ENCODE data around the gene ZNF575.

Gene ZNF575

GRCh38 chr19:43489310-43489709 lies 43.7 kb upstream of the ZNF575 start:
- TF ChIP-seq CTCF (IDR thresholded peaks at IDR 0.05; ENCODE audit: low read depth, low read length) (no peak), POLR2A (IDR thresholded peaks at IDR 0.05; ENCODE audit: extremely low read depth, insufficient read length) (no peak), MYC (IDR thresholded peaks at IDR 0.05; ENCODE audit: low read depth, low read length) (no peak), MAX (IDR thresholded peaks at IDR 0.05; ENCODE audit: low read depth, low read length) (no peak)
- H3K4me3 ChIP-seq (ENCODE audit: low read depth, low read length): no peak overlapping the region
- peak; percentile 77 for DNase-seq (ENCODE audit: low read depth)

- DNase-seq (ENCODE audit: low read depth): no peak
- TF ChIP-seq CTCF (IDR thresholded peaks at IDR 0.05; ENCODE audit: low read depth, low read length) (no peak), POLR2A (IDR thresholded peaks at IDR 0.05; ENCODE audit: extremely low read depth, insufficient read length) (no peak), MYC (IDR thresholded peaks at IDR 0.05; ENCODE audit: low read depth, low read length) (no peak), MAX (IDR thresholded peaks at IDR 0.05; ENCODE audit: low read depth, low read length) (no peak)
- no peak overlapping the region for H3K4me3 ChIP-seq (ENCODE audit: low read depth, low read length)
Measured at GRCh38 chr19:43489979-43490599, 42.9 kb upstream of the ZNF575 start.

GRCh38 chr19:43490759-43491158 lies 42.2 kb upstream of the ZNF575 start:
- no peak for TF ChIP-seq CTCF (IDR thresholded peaks at IDR 0.05; ENCODE audit: low read depth, low read length)
- TF ChIP-seq POLR2A (IDR thresholded peaks at IDR 0.05; ENCODE audit: extremely low read depth, insufficient read length): no peak
- no peak for TF ChIP-seq MAX (IDR thresholded peaks at IDR 0.05; ENCODE audit: low read depth, low read length)
- no peak for TF ChIP-seq MYC (IDR thresholded peaks at IDR 0.05; ENCODE audit: low read depth, low read length)
- no peak for DNase-seq (ENCODE audit: low read depth)

GRCh38 chr19:43495082-43495481 lies 37.9 kb upstream of the ZNF575 start:
- TF ChIP-seq POLR2A (IDR thresholded peaks at IDR 0.05; ENCODE audit: extremely low read depth, insufficient read length) (no peak), MAX (IDR thresholded peaks at IDR 0.05; ENCODE audit: low read depth, low read length) (no peak), MYC (IDR thresholded peaks at IDR 0.05; ENCODE audit: low read depth, low read length) (no peak), CTCF (IDR thresholded peaks at IDR 0.05; ENCODE audit: low read depth, low read length) (no peak)
- DNase-seq (ENCODE audit: low read depth): no peak

More at GRCh38 chr19:43490759-43491158, 42.2 kb upstream of the ZNF575 start:
- H3K4me3 ChIP-seq (ENCODE audit: low read depth, low read length): no peak overlapping the region

GRCh38 chr19:43496960-43497359 lies 36.0 kb upstream of the ZNF575 start:
- TF ChIP-seq MAX (IDR thresholded peaks at IDR 0.05; ENCODE audit: low read depth, low read length) (no peak), CTCF (IDR thresholded peaks at IDR 0.05; ENCODE audit: low read depth, low read length) (no peak), MYC (IDR thresholded peaks at IDR 0.05; ENCODE audit: low read depth, low read length) (no peak), POLR2A (IDR thresholded peaks at IDR 0.05; ENCODE audit: extremely low read depth, insufficient read length) (no peak)
- no peak overlapping the region for H3K4me3 ChIP-seq (ENCODE audit: low read depth, low read length)
- no peak for DNase-seq (ENCODE audit: low read depth)

More at GRCh38 chr19:43495082-43495481, 37.9 kb upstream of the ZNF575 start:
- H3K4me3 ChIP-seq (ENCODE audit: low read depth, low read length): no peak overlapping the region

Measured in NB4 (cell line).